ENCODE results near the gene MUC12. TPM values are rescaled to one million over a fixed set of nuclear protein-coding genes. Genes with fewer than 3 reads are reported as not detected.

The MUC12 gene
- total and polyA plus RNA-seq, 8 donors: 0.03 to 0.80 (median 0.43) TPM; not detected in 2

DNA sequence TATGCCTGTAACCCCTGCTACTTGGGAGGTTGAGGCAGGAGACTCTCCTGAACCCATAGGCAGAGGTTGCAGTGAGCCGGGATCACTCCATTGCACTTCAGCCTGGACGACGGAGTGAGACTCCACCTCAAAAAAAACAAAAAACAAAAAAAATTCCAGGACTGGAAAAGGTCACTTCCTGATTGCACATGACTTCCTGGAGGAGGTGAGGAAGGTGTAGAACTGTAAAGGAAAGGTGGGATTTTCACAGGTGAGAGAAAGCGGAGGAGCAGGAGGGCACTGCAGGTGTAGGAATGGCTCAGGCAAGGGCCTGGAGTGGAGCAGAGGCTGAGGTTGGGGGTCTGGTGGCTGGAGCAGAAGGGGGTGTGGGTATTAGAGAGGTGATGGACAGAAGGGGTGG, 23.3 kb upstream of the MUC12 start:
- Histone ChIP-seq H3K27me3 (no peaks in the 10 kb centered on the region), H3K4me1 (peaks cover 0 to 7% (median 3%) of the 10 kb centered on the region in 3 donors), H3K9me3 (no peaks in the 10 kb centered on the region), H3K36me3 (no peaks in the 10 kb centered on the region), H3K4me3 (no peak overlapping the region), H3K27ac (no peak overlapping the region)
- no peak for DNase-seq
- TF ChIP-seq, protein P1, sequence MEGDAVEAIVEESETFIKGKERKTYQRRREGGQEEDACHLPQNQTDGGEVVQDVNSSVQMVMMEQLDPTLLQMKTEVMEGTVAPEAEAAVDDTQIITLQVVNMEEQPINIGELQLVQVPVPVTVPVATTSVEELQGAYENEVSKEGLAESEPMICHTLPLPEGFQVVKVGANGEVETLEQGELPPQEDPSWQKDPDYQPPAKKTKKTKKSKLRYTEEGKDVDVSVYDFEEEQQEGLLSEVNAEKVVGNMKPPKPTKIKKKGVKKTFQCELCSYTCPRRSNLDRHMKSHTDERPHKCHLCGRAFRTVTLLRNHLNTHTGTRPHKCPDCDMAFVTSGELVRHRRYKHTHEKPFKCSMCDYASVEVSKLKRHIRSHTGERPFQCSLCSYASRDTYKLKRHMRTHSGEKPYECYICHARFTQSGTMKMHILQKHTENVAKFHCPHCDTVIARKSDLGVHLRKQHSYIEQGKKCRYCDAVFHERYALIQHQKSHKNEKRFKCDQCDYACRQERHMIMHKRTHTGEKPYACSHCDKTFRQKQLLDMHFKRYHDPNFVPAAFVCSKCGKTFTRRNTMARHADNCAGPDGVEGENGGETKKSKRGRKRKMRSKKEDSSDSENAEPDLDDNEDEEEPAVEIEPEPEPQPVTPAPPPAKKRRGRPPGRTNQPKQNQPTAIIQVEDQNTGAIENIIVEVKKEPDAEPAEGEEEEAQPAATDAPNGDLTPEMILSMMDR (IDR thresholded peaks at IDR 0.05): no peak
- no peak for FAIRE-seq
- 90 to 93% methylated on average over 4 of the region's 4 CpGs for WGBS, 2 donors
- intact Hi-C loops (cut with DNase I): no loop called here
- ATAC-seq: no peak

DNA sequence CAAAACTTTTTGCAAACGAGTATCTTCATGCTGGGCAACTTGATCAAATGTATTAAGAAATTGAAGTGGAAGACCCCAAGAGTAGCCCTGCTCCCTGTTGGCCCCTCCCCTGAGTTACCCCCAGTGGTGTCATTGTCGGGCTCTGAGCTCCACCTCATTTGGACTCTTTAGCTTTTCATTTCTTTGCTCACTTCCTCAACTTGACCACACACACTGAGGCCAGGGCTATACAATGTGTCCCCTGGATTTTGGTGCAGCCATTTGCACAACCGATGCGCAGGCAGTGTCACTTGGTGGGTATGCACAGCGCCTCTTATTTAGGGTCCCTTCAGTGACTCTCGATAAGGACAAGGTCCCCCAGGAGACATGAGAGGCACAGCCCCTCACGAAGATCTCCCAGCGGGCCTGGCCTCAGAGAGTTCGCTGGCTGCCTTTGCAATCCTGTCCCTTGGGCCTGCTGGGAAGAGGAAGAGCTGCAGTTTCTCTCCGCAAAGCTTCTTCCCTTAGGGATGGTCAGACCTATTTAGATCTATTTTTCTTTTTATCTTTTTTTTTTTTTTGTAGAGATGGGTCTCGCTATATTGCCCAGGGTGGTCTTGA, 22.5 kb upstream of the MUC12 start:
- ATAC-seq (no peak), DNase-seq (no peak), FAIRE-seq (no peak)
- no peak overlapping the region for H3K4me3 ChIP-seq
- peaks cover 0 to 2% (median 0%) of the 10 kb centered on the region in 4 donors for H3K27me3 ChIP-seq
- no peaks in the 10 kb centered on the region for H3K9me3 ChIP-seq
- intact Hi-C loops (cut with DNase I): no loop called here
- H3K36me3 ChIP-seq: no peaks in the 10 kb centered on the region
- peaks cover 0 to 7% (median 3%) of the 10 kb centered on the region in 3 donors for H3K4me1 ChIP-seq
- WGBS, 2 donors: 80 to 86% methylated on average over 11 of the region's 11 CpGs
- TF ChIP-seq, protein P1 (IDR thresholded peaks at IDR 0.05): no peak
- no peak overlapping the region for H3K27ac ChIP-seq

DNA sequence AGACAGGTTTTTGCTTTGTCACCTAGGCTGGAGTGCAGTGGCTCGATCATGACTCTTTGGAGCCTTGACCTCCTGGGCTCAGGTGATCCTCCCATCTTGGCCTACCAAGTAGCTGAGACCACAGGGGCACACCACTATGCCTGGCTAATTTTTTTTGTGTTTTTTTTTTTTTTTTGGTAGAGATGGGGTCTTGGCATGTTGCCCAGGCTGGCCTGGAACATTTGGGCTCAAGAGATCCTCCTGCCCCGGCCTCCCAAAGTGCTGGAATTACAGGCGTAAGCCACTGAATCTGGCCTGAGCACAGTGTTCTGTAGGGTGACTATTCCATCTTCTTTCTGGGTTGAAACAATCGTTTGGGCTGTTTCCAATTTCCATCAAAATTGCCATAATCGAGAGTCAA, 21.6 kb upstream of the MUC12 start:
- Histone ChIP-seq H3K4me3 (no peak overlapping the region), H3K27me3 (peaks cover 0 to 2% (median 0%) of the 10 kb centered on the region in 4 donors), H3K27ac (no peak overlapping the region), H3K9me3 (no peaks in the 10 kb centered on the region), H3K36me3 (no peaks in the 10 kb centered on the region), H3K4me1 (no peaks in the 10 kb centered on the region)
- FAIRE-seq (no peak), ATAC-seq (no peak), DNase-seq (no peak)
- intact Hi-C loops (cut with DNase I): no loop called here
- WGBS, 2 donors: 74 to 85% methylated on average over 5 of the region's 5 CpGs
- TF ChIP-seq, protein P1 (IDR thresholded peaks at IDR 0.05): no peak

DNA sequence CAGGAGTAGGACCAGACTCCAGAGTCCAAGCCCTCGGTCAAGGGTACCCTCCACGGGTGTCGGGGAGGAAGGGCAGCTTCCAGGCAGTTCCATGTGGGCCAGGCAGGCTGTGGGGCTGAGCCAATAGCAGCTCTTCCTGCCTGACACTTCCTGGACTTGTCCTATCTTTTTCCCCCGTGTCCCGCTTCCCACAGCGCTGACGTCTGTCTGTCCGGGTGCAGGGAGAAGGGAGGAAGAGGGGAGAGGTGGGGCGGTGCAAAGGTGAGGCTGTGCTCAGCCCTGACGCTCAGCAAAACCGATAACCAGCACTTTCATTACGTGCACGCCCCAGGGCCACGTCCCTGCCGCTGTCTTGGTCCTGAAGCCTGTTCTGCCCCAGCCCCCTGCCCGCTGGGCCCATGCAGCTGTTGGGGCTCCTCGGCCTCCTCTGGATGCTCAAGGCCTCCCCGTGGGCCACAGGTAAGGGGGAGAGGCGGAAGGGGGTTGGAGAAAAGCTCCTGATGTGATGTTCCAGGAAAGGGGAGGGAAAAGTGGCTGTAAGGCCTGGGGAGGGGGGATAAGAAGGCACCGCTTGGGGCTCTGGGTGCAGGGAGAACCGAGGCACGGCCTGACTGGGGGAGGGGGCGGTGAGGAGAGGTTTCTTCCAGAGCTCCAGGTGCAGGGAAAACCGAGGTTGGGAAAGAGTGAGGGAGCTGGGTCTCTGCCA, 20.0 kb upstream of the MUC12 start, which contains the start of gene MUC3A:
TSS of gene MUC3A (plus strand) at position 308 of the 706 bp plus-strand sequence. CDS start at position 399, 91 bp downstream.
- Histone ChIP-seq H3K27me3 (peaks cover 0 to 2% (median 0%) of the 10 kb centered on the region in 4 donors), H3K27ac (no peak within 1 kb of the TSS), H3K9me3 (no peaks in the 10 kb centered on the region), H3K4me3 (no peak within 1 kb of the TSS), H3K4me1 (no peaks in the 10 kb centered on the region), H3K36me3 (no peaks in the 10 kb centered on the region)
- FAIRE-seq: no peak
- peak in 2 of 4 donors; percentile 38 to 45 for ATAC-seq
- 23 to 25% methylated on average over 22 to 24 of the region's 24 CpGs for WGBS, 2 donors
- DNase-seq: no peak
- intact Hi-C loops (cut with DNase I): no loop called here
- TF ChIP-seq, protein P1 (IDR thresholded peaks at IDR 0.05): no peak
